SK-N-MC (cell line): ENCODE results near the gene GNS.

Source experiments
- EZH2 ChIP-seq: fragments of 200-600 bp; sonication (generic); IDR thresholded peaks from one replicate; pipeline ENCODE4 v1.6.1; 2017; ENCODE audit warnings: antibody characterized with exemption
- FOXP2 ChIP-seq: optimal IDR thresholded peaks from 2 replicates; pipeline ENCODE3; 2011; ENCODE audit warnings: mild to moderate bottlenecking, moderate library complexity; ENCODE audit not compliant: insufficient read depth; ENCODE audit errors: extremely low read length, control extremely low read depth
- POLR2AphosphoS5 ChIP-seq: IDR thresholded peaks from 2 replicates; pipeline ENCODE4 v1.6.1; 2012; ENCODE audit warnings: mild to moderate bottlenecking, low read depth, low read length, borderline replicate concordance

DNA sequence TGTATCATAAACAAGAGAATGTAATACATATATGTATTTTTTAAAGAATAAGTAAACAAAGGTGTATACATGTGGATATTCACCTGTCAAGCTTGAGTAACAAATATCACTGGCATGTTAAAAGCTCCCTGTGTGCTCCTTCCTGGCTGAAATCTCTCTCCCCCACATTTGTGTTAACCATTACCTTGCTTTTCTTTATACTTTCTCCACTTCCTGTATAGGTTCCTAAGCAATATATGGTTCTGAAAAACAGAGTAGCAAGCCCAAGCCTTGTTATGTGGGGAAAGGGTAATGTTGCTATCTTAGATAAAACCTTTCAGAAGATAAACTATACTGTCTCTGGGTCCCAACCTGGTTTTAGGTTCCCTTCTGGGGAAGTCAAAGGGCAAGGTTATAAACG is 32.9 kb upstream of the GNS start:
- no peak for TF ChIP-seq POLR2AphosphoS5
- TF ChIP-seq EZH2, result no peak
- no peak for TF ChIP-seq FOXP2
